Measurements from ENCODE around the gene ACSL5. TPM values are rescaled to one million over a fixed set of nuclear protein-coding genes. Genes with fewer than 3 reads are reported as not detected.
"Not testable (repeated sequence)": the region's sequence is repeated elsewhere in the genome, so short reads cannot be mapped to it uniquely, and the experiment has no call there.

The ACSL5 gene
- total RNA-seq, 1 donor from 2014 or later, result 61.0 TPM

- intact Hi-C loops (cut with micrococcal nuclease), result not testable (repeated sequence)
Measured at GRCh38 chr10:112406806-112407205, 32.9 kb downstream of the ACSL5 start.

DNA sequence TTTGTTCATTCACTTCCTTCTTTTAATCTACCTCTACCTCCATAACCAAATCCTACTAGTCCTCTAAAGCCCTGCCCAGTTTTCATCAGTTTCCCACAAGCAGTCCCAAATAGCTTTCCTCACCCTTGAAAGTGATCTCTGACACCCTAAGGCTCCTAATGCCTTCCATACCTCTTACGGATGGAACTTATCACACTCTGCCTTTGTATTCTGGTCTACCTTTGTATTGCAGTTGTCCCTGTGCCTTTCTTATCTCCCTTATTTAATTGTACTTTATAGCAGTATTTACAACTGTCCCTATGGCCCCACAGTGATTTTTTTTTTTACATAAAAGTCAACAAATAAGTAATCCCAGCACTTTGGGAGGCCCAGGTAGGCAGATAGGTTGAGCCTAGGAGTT, 33.8 kb downstream of the ACSL5 start:
- intact Hi-C loops (cut with micrococcal nuclease), result no loop called here

- intact Hi-C loops (cut with micrococcal nuclease), result no loop called here
Measured at GRCh38 chr10:112409299-112409698, 35.4 kb downstream of the ACSL5 start.

DNA sequence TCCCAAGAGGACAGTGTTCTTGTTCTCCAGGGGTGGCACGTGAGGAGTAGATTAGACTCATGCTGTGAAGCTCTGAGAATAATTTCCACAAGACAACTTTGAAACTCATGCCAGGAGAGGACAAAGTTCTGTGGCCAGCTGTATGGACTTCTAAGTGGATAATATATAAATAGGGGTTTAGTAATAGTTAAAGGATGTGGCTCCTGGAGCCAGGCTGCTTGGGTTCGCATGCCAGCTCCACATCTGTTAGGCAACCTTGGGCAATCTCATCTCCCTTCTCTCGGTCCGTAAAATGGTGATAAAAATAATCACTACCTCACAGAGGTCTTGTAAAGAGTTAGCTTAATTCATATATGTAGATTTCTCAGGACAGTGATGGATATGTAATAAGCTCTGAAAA, 35.8 kb downstream of the ACSL5 start:
- intact Hi-C loops (cut with micrococcal nuclease), result no loop called here

- intact Hi-C loops (cut with micrococcal nuclease), result no loop called here
Measured at GRCh38 chr10:112412696-112413095, 38.8 kb downstream of the ACSL5 start.

GRCh38 chr10:112421731-112422130, 47.8 kb downstream of the ACSL5 start:
- intact Hi-C loops (cut with micrococcal nuclease), result no loop called here

DNA sequence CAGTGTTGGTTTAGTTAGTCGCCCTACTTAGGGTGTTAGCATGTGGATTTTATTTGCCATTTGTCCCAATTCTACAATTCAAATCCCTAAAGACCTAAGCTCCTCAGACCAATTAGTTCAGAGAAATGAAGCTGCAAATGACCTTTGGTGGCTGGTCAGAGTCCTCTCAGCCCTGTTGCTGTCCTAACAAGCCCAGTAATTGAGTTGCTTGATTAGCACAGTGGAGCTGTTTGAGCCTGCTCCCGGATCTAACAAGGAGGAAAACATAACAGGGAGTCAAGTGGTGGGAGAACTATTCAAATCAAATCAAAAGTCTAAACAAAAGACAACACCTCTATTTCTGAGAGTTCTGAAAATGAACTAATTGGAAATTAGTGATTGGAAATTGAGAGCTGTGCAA, 50.7 kb downstream of the ACSL5 start:
- intact Hi-C loops (cut with micrococcal nuclease), result no loop called here

GRCh38 chr10:112426111-112426510, 52.2 kb downstream of the ACSL5 start:
- intact Hi-C loops (cut with micrococcal nuclease), result no loop called here

- intact Hi-C loops (cut with micrococcal nuclease), result no loop called here
Measured at GRCh38 chr10:112429147-112429546, 55.2 kb downstream of the ACSL5 start.

- intact Hi-C loops (cut with micrococcal nuclease), result no loop called here
Measured at GRCh38 chr10:112429654-112430230, 55.8 kb downstream of the ACSL5 start.

GRCh38 chr10:112433136-112433535, 59.2 kb downstream of the ACSL5 start:
- intact Hi-C loops (cut with micrococcal nuclease), result no loop called here

GRCh38 chr10:112434988-112435619, 61.2 kb downstream of the ACSL5 start:
- intact Hi-C loops (cut with micrococcal nuclease), result loop anchor here (2.0 kb wide), 1 partner anchor 120 kb away; no protein-coding TSS in a partner anchor

DNA sequence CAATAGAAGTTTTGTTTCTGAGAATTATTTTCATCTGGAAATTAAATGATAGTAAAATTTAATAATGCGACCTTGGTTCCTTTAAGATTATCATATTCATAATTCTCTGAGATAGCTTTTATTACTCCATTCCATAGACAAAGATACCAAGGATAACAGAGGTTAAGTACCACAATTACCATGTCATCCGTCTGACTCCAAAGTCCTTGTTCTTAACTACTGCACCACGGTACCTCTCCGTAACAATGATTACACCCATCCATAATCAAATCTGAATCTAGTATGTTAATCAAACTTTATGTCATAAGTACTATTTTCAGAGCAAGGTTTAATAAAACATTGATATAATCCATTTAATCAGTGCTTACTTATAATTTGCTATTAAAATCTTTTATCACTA, 64.4 kb downstream of the ACSL5 start:
- intact Hi-C loops (cut with micrococcal nuclease), result no loop called here

DNA sequence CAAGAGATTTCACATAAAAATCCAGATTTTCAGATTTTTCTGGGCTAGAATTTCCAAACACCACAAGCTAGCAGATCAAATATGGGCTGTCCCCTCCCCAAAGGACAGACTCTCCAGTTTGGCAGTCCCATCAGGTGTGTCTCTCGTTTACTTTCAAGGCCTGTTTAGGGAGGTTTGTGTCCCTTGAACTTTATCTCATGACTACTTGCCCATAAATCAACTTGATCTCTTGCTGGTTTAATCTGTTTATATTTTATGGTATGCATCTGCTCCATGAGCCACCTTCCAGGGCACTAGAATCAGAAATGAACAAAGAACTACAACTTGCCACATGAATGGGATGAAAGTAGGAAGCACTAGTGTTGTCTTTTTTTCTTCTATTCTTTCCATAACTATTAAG, 67.6 kb downstream of the ACSL5 start:
- intact Hi-C loops (cut with micrococcal nuclease), result no loop called here

- intact Hi-C loops (cut with micrococcal nuclease), result no loop called here
Measured at GRCh38 chr10:112442063-112442462, 68.1 kb downstream of the ACSL5 start.

DNA sequence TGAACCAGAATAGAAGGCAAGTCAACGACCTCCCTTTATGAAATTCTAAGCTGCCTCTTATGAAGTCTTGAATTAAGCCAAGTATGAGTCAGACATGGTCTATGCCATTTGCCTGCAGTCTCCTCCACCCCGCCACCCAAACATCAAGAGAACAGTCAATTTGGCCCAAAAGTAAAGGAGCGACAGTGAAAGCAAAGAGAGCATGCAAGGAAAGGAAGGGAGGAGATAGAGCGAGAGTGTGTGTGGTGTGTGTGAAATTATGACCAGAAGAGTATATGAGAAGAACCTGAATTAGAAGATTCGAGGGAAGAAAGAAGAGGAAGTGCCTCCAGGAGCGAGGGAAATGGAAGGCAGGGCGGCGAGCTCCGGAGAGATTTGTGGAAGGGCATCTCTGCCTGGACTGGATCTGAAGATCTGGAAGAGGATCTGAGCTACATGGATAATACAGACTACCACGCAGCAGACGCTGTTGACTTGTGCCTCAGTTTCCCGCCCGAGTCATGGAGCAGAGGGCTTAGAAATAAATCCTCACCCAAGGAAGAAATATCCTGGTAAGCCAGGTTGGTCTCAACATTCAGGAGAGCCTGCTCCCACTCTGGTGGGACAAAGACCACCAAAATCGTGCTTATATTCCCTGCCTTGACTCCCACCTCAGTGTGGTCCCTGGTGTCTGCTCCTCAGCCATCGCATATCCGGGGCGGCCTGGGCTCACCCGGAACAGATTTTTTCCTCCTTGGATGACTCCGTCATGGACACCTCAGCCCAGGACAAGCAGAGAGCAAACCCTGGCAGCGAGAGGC, 72.3 kb downstream of the ACSL5 start:
- intact Hi-C loops (cut with micrococcal nuclease), result loop anchor here (1.0 to 5.0 kb wide), 4 partner anchors 70 to 1527 kb away; partner anchors contain the start of genes BBIP1, CASP7, GPAM and SHOC2

GRCh38 chr10:112446855-112447619, 73.1 kb downstream of the ACSL5 start, which contains the start of the genes VTI1A and ZDHHC6:
TSS of gene VTI1A (plus strand) at chr10:112447215. CDS start at chr10:112447374, 159 bp downstream.
TSS of gene ZDHHC6 (minus strand) at chr10:112446914. CDS start at chr10:112445436, 1,478 bp downstream.
- intact Hi-C loops (cut with micrococcal nuclease), result loop anchor here (1.0 to 5.0 kb wide), 4 partner anchors 71 to 1528 kb away; partner anchors contain the start of genes BBIP1, CASP7, GPAM and SHOC2

DNA sequence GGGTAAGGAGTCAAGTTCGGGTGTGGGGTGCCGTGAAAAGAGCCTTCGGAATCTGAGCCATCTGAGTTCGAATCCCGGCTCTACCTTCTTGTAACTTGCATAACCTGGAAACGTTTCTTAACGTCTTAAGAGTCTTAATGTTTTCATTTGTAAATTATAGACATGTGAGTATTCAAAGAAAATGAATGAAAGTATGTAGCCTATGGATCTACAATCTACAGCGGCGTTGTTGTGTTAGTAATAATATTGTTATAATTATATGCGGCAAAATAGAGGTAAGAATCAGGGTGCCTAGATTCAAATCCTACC, 73.7 kb downstream of the ACSL5 start:
- intact Hi-C loops (cut with micrococcal nuclease), result loop anchor here (2.0 to 5.0 kb wide), 2 partner anchors 1230 to 1529 kb away; partner anchors contain the start of genes BBIP1, CASP7 and SHOC2

DNA sequence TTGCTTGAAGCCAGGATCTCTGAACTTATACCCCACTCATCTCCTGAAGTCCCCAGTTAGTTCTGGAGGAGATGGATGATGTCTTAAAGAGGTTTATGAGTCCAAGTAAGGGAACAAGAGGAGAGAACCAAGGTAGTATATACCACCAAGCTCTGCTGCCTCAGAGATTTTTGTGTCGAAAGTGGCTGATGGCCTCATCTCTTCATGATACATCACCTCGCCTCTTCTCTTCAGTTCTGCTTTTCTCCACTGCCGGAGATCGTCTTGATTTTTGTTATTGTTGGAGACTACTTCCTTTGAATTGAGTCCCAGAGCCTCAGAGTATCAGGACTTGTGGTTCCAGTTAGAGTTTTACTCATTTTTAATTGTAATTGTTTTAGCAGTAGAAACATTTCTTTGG, 75.0 kb downstream of the ACSL5 start:
- intact Hi-C loops (cut with micrococcal nuclease), result loop anchor here (5.0 kb wide), 1 partner anchor 1228 kb away; the partner anchor contains the start of gene CASP7

GRCh38 chr10:112454910-112455779, 81.2 kb downstream of the ACSL5 start:
- intact Hi-C loops (cut with micrococcal nuclease), result no loop called here

Data from T-helper 2 cell treated with Interferon-gamma antibody and Interleukin-4, amounts not matched to agents 100 ng/mL and 5 ng/mL, for 36 hours (primary cell).